ENCODE results near the gene UBE2U.

UBE2U gene

GRCh38 chr1:64203420-64203819, at the start of gene UBE2U:
Gene UBE2U, plus strand, starts transcription at chr1:64203623. Its CDS starts 428 bp downstream, at chr1:64204051.
- no peak for TF ChIP-seq CTCF (IDR thresholded peaks at IDR 0.05; ENCODE audit: low read depth, low read length)
- no peak for DNase-seq (ENCODE audit: extremely low read depth, low read depth)

DNA sequence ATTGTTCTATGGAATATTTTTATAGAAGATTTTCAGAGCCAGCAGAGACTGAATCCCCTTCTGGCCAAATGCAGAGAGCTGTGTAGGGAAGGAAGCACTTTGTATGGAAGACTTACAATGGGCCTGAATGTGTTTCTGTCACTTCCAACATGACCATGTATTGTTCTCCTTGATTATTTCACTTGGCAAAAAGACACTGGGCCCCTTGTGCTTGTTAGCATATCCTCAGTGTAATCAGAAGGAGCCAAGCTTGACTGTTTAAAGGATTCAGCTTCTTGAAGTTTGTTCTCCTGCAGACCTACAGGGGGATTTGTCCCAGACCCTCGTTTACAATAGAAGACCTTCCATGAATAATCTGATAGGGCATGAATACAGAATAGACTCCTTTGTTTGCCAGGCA, 48.1 kb upstream of the UBE2U start:
- no peak for DNase-seq (ENCODE audit: extremely low read depth, low read depth)
- TF ChIP-seq CTCF (IDR thresholded peaks at IDR 0.05; ENCODE audit: low read depth, low read length) = no peak

DNA sequence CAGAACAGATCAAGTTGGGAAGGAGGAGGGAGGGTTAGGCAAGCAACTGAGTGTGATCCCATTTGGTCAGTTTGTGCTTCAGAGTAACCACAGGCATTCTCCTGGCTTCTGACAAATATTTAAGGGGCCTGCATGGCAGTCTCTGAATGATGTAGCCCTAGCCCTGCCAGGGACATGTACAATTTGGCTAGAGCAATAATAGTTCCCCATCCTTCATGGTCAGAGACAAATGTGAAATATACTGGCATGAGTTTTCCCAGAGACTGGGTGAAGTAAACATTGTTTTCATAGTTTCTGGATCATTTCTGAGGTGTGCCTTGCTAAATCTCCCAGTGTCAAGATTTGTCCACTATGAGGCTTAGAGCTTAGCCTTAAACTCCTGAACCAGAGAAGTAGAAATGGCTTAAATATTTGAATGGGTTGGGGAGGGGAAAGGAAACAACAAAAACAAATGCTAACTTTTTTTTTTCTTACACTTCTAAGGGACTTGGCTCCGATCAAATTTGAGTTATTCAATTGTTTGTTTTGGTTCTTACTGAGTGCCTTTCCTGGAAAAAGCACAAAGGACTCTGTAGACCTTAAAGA, 42.0 kb upstream of the UBE2U start:
- peak; percentile 71 for DNase-seq (ENCODE audit: extremely low read depth, low read depth)
- no peak for TF ChIP-seq CTCF (IDR thresholded peaks at IDR 0.05; ENCODE audit: low read depth, low read length)

DNA sequence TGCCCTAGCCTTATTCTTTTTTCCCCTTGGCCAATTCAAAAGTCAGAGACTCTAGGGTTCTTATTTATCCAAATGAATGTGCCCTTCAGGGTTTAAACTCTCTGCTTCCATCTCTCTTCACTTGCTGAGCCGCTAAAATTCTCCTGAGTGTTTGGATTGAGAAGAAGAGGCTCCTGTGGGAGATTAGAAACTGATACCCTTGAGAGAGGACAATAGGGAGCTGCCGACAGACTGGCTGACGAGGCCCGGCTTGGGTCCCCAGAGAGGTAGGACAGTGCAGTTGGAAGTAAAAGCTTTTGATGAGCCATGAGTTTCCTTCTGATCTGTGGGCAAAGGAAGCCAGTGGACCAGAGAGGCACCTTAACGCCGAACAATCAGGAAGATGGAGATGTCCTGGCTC, 41.3 kb upstream of the UBE2U start:
- no peak for TF ChIP-seq CTCF (IDR thresholded peaks at IDR 0.05; ENCODE audit: low read depth, low read length)
- no peak for DNase-seq (ENCODE audit: extremely low read depth, low read depth)

DNA sequence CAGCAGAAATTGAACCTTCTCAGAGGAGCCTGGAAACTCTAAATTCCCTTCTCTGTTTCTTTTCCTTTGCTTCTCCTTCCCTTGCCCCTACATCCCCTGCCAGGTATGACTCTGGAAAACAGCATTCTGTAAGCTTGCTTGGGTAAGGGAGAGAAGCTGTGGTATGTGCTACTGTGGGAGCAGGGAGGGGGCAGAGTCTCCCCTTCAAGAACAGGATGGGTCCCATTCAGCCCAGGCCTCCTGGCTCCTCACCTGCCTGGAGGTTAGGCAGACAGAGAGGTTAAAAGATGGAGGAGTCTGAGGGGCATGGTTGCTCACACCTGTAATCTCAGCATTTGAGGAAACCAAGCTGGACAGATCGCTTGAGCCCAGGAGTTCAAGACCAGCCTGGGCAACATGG, 40.6 kb upstream of the UBE2U start:
- DNase-seq (ENCODE audit: extremely low read depth, low read depth) = no peak
- no peak for TF ChIP-seq CTCF (IDR thresholded peaks at IDR 0.05; ENCODE audit: low read depth, low read length)

DNA sequence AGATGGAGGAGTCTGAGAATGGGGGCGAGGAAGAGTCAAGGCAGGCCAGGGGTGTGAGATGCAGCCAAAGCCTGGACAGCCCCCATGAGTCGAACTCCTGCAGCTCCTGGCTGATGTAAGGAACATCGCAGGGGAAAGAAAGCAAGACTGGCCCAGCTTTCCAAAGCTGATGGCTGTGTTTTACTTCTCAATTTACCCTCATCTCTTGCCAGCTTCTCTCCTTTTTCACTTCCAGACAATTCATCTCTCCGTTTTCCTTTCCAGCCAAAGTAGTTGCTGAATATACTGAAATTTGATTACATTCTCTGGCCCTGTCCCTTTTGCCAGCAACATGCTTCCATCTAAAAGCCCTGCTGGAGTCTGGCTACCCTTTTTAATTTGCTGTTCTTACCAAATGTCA, 40.0 kb upstream of the UBE2U start:
- TF ChIP-seq CTCF (IDR thresholded peaks at IDR 0.05; ENCODE audit: low read depth, low read length) = no peak
- DNase-seq (ENCODE audit: extremely low read depth, low read depth) = no peak

DNA sequence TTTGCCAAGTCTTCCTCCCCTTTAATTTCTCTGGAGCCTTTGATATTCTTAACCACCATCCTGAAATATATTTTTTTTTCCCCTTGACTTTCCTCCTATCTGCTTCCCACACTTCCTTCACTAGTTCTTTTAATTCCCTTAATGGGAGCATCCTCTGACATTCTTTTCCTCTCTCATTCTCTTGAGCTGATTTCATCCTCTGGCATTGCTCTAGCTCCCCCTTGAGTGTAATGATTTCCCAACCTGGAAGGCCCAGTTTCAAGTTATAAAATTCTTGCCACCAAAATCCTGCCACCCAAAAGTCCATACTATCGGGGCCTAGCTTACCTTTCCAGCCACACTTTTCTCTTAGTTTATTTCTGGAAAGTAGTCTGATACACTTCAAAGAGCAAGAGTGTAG, 39.5 kb upstream of the UBE2U start:
- TF ChIP-seq CTCF (IDR thresholded peaks at IDR 0.05; ENCODE audit: low read depth, low read length) = peak; percentile 63
- DNase-seq (ENCODE audit: extremely low read depth, low read depth) = no peak
